H9 (cell line): ENCODE data around the gene OAS2. TPM values are rescaled to one million over a fixed set of nuclear protein-coding genes. Genes with fewer than 3 reads are reported as not detected.

Source experiments
- DNase-seq: peaks from one replicate; pipeline ENCODE4 v3.0.0-alpha.2; 2017
- H2AFZ ChIP-seq: one replicate; pipeline ENCODE4 v1.6.1; 2013; ENCODE audit warnings: mild to moderate bottlenecking, low read length, control low read depth, moderate library complexity
- H2AK5ac ChIP-seq: 2 replicates; pipeline ENCODE4 v1.6.1; 2013; ENCODE audit warnings: low read length, control low read depth, mixed read lengths; ENCODE audit not compliant: insufficient read length
- H2BK120ac ChIP-seq: one replicate; pipeline ENCODE4 v1.6.1; 2013; ENCODE audit warnings: low read depth, mild to moderate bottlenecking, low read length, control low read depth, inconsistent platforms; ENCODE audit not compliant: poor library complexity, severe bottlenecking
- H2BK12ac ChIP-seq: 2 replicates; pipeline ENCODE4 v1.6.1; 2013; ENCODE audit warnings: low read length, control low read depth, mixed read lengths, low read depth; ENCODE audit not compliant: insufficient read length
- H2BK15ac ChIP-seq: 2 replicates; pipeline ENCODE4 v1.6.1; 2013; ENCODE audit warnings: low read depth, low read length, control low read depth
- H2BK20ac ChIP-seq: one replicate; pipeline ENCODE4 v1.6.1; 2013; ENCODE audit warnings: low read depth, mild to moderate bottlenecking, low read length, control low read depth, inconsistent platforms; ENCODE audit not compliant: poor library complexity, severe bottlenecking
- H2BK5ac ChIP-seq: 2 replicates; pipeline ENCODE4 v1.6.1; 2013; ENCODE audit warnings: low read length, control low read depth, mixed read lengths; ENCODE audit not compliant: insufficient read length
- H3K14ac ChIP-seq: 2 replicates; pipeline ENCODE4 v1.6.1; 2013; ENCODE audit warnings: low read length, control low read depth; ENCODE audit not compliant: insufficient read depth
- H3K18ac ChIP-seq: 2 replicates; pipeline ENCODE4 v1.6.1; 2013; ENCODE audit warnings: low read depth, mild to moderate bottlenecking, mixed read lengths, low read length, control low read depth; ENCODE audit not compliant: insufficient read length
- H3K23ac ChIP-seq: 2 replicates; pipeline ENCODE4 v1.6.1; 2013; ENCODE audit warnings: low read length, control low read depth, mixed read lengths, low read depth; ENCODE audit not compliant: insufficient read length
- H3K23me2 ChIP-seq: 2 replicates; pipeline ENCODE4 v1.6.1; 2013; ENCODE audit warnings: low read depth, mild to moderate bottlenecking, mixed read lengths, low read length, control low read depth; ENCODE audit not compliant: insufficient read length, poor library complexity, severe bottlenecking
- H3K27ac ChIP-seq: 2 replicates; pipeline ENCODE4 v1.5.1; 2013; ENCODE audit warnings: low read length, control low read depth, mixed read lengths, low read depth; ENCODE audit not compliant: insufficient read length
- H3K27me3 ChIP-seq: 2 replicates; pipeline ENCODE4 v1.6.1; 2013; ENCODE audit warnings: low read length, control low read depth, inconsistent platforms; ENCODE audit not compliant: insufficient read depth
- H3K4ac ChIP-seq: 2 replicates; pipeline ENCODE4 v1.6.1; 2013; ENCODE audit warnings: low read depth, mild to moderate bottlenecking, control low read depth, inconsistent platforms, low read length, moderate library complexity
- H3K4me1 ChIP-seq: 2 replicates; pipeline ENCODE4 v1.6.1; 2013; ENCODE audit warnings: low read length, control low read depth, inconsistent platforms; ENCODE audit not compliant: insufficient read depth
- H3K4me2 ChIP-seq: 2 replicates; pipeline ENCODE4 v1.6.1; 2013; ENCODE audit warnings: low read length, control low read depth, mixed read lengths; ENCODE audit not compliant: insufficient read length, insufficient read depth
- H3K56ac ChIP-seq: 2 replicates; pipeline ENCODE4 v1.6.1; 2013; ENCODE audit warnings: low read depth, mild to moderate bottlenecking, mixed read lengths, low read length, control low read depth; ENCODE audit not compliant: insufficient read length
- H3K79me1 ChIP-seq: 2 replicates; pipeline ENCODE4 v1.6.1; 2013; ENCODE audit warnings: low read depth, mild to moderate bottlenecking, moderate library complexity, low read length, control low read depth, inconsistent platforms; ENCODE audit not compliant: insufficient read depth, poor library complexity, severe bottlenecking
- H3K79me2 ChIP-seq: 2 replicates; pipeline ENCODE4 v1.6.1; 2013; ENCODE audit warnings: low read length, control low read depth, inconsistent platforms; ENCODE audit not compliant: insufficient read depth
- H3K9ac ChIP-seq: 2 replicates; pipeline ENCODE4 v1.6.1; 2013; ENCODE audit warnings: low read length, control low read depth, mixed read lengths; ENCODE audit not compliant: insufficient read length; ENCODE audit errors: extremely low read depth
- H3K9me3 ChIP-seq: one replicate; pipeline ENCODE4 v1.6.1; 2013; ENCODE audit warnings: low read depth, low read length, inconsistent platforms; ENCODE audit not compliant: control insufficient read depth
- H3T11ph ChIP-seq: one replicate; pipeline ENCODE4 v1.6.1; 2013; ENCODE audit warnings: mild to moderate bottlenecking, low read length, control low read depth, inconsistent platforms
- H4K20me1 ChIP-seq: one replicate; pipeline ENCODE4 v1.6.1; 2013; ENCODE audit not compliant: control insufficient read depth, insufficient read length, insufficient read depth
- H4K5ac ChIP-seq: 2 replicates; pipeline ENCODE4 v1.6.1; 2013; ENCODE audit warnings: low read depth, mild to moderate bottlenecking, mixed read lengths, low read length, control low read depth; ENCODE audit not compliant: insufficient read length
- H4K8ac ChIP-seq: replicated peaks from 2 replicates; pipeline ENCODE4 v1.6.1; 2013; ENCODE audit warnings: low read length, control low read depth, mixed read lengths, low read depth; ENCODE audit not compliant: insufficient read length
- H4K91ac ChIP-seq: 2 replicates; pipeline ENCODE4 v1.6.1; 2013; ENCODE audit warnings: low read depth, mild to moderate bottlenecking, moderate library complexity, mixed read lengths, low read length, control low read depth; ENCODE audit not compliant: insufficient read length
- H3K27ac Mint-ChIP-seq, 3 experiments: 2 replicates in 2 of 3; 3 replicates in 1 of 3; pipeline ENCODE4 v1.8.0; 2020 to 2021; ENCODE audit warnings: mixed read lengths in 3 of 3, mild to moderate bottlenecking in 1 of 3, moderate library complexity in 1 of 3
- H3K27me3 Mint-ChIP-seq: 2 replicates; pipeline ENCODE4 v1.8.0; 2021; ENCODE audit warnings: low read depth, mild to moderate bottlenecking, moderate library complexity, mixed read lengths
- H3K36me3 Mint-ChIP-seq, 3 experiments: 2 replicates in 2 of 3; 3 replicates in 1 of 3; pipeline ENCODE4 v1.8.0; 2020 to 2021; ENCODE audit warnings: low read depth in 3 of 3, mixed read lengths in 3 of 3; ENCODE audit not compliant: insufficient read depth in 1 of 3
- H3K4me1 Mint-ChIP-seq, 2 experiments: 2 replicates each; pipeline ENCODE4 v1.8.0; 2020; ENCODE audit warnings: mixed read lengths in 2 of 2
- H3K4me3 Mint-ChIP-seq, 2 experiments: 2 replicates in 1 of 2; 3 replicates in 1 of 2; pipeline ENCODE4 v1.8.0; 2020 to 2021; ENCODE audit warnings: mild to moderate bottlenecking in 2 of 2, mixed read lengths in 2 of 2, moderate library complexity in 1 of 2
- H3K9me3 Mint-ChIP-seq, 2 experiments: 2 replicates in 1 of 2; 3 replicates in 1 of 2; pipeline ENCODE4 v1.8.0; 2020; ENCODE audit warnings: mild to moderate bottlenecking in 2 of 2, mixed read lengths in 2 of 2, moderate library complexity in 1 of 2
- WGBS: extraction: QIAGEN DNeasy Blood & Tissue Kit; methylation state at CpG from one replicate; pipeline ENCODE4 v1.1.7; 2013; ENCODE audit warnings: missing lambda C conversion rate, low lambda C conversion rate, mixed read lengths; ENCODE audit not compliant: insufficient read length; ENCODE audit errors: extremely low coverage; 5-methylcytosine and 5-hydroxymethylcytosine counted together
- total RNA-seq: library from RNA; stranded (reverse); gene quantifications from 2 replicates; pipeline ENCODE4 v1.2.1, GENCODE V29; 2021
- TF ChIP-seq, protein P1 (sequence below): fragments of 200-600 bp; sonication (generic); conservative IDR thresholded peaks from 3 replicates; pipeline ENCODE4 v1.8.0; 2021; ENCODE audit warnings: antibody characterized with exemption, mild to moderate bottlenecking

OAS2 gene
- total RNA-seq, 1 experiment from 2014 or later: not detected

DNA sequence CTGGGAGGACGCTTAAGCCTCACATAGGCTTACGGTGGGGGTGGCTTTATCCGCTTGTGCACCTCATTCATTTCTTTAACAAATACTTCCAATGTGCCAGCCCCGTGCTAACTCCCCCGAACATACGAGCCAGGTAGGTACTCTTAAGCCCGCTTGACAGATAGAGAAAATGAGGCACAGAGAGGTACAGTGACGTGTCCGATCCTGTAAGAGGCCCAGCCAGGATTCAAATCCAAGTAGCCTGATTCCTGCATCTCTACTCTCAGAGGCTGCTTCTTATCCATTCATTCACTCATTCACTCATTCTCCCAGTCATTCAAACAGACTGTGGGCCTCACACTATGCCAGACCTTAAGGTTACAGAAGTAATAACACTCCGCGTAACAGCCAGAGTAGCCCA lies 39.6 kb upstream of the OAS2 start:
- no peak overlapping the region for H2BK20ac ChIP-seq
- H2BK12ac ChIP-seq: no peak overlapping the region
- no CpG with 5 or more reads among the region's 11 CpGs for WGBS
- no peaks in the 10 kb centered on the region for H3K9me3 ChIP-seq
- no peaks in the 10 kb centered on the region for H3K79me1 ChIP-seq
- Mint-ChIP-seq H3K27me3 (peaks cover 32% of the 10 kb centered on the region), H3K27ac (peak overlapping the region in 1 of 3 experiments; percentile 9; a peak in 1 of 7 replicates), H3K4me1 (peaks cover 3 to 17% of the 10 kb centered on the region in 2 experiments), H3K36me3 (no peaks in the 10 kb centered on the region), H3K4me3 (peak overlapping the region; percentile 54 to 66), H3K9me3 (no peaks in the 10 kb centered on the region; a peak in 1 of 5 replicates)
- no peak overlapping the region for H3T11ph ChIP-seq
- no peak overlapping the region for H3K23ac ChIP-seq
- no peak for DNase-seq
- no peaks in the 10 kb centered on the region; the same call in 1 of the 2 replicates for H3K27me3 ChIP-seq
- H3K4me1 ChIP-seq: no peaks in the 10 kb centered on the region
- no peak overlapping the region for H4K8ac ChIP-seq
- no peak overlapping the region for H2BK120ac ChIP-seq
- H3K4ac ChIP-seq: no peak overlapping the region
- no peak overlapping the region for H2BK5ac ChIP-seq
- TF ChIP-seq, protein P1, sequence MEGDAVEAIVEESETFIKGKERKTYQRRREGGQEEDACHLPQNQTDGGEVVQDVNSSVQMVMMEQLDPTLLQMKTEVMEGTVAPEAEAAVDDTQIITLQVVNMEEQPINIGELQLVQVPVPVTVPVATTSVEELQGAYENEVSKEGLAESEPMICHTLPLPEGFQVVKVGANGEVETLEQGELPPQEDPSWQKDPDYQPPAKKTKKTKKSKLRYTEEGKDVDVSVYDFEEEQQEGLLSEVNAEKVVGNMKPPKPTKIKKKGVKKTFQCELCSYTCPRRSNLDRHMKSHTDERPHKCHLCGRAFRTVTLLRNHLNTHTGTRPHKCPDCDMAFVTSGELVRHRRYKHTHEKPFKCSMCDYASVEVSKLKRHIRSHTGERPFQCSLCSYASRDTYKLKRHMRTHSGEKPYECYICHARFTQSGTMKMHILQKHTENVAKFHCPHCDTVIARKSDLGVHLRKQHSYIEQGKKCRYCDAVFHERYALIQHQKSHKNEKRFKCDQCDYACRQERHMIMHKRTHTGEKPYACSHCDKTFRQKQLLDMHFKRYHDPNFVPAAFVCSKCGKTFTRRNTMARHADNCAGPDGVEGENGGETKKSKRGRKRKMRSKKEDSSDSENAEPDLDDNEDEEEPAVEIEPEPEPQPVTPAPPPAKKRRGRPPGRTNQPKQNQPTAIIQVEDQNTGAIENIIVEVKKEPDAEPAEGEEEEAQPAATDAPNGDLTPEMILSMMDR: no peak
- H4K91ac ChIP-seq: no peak overlapping the region
- no peak overlapping the region for H3K9ac ChIP-seq
- H3K56ac ChIP-seq: no peak overlapping the region
- H2AK5ac ChIP-seq: no peak overlapping the region
- H4K5ac ChIP-seq: no peak overlapping the region
- H3K79me2 ChIP-seq: no peaks in the 10 kb centered on the region
- peak overlapping the region; percentile 58 for H3K4me2 ChIP-seq
- no peaks in the 10 kb centered on the region for H4K20me1 ChIP-seq
- no peak overlapping the region for H3K14ac ChIP-seq
- no peak overlapping the region for H3K27ac ChIP-seq
- H3K23me2 ChIP-seq: peaks cover 8% of the 10 kb centered on the region
- no peak overlapping the region for H3K18ac ChIP-seq
- H2AFZ ChIP-seq: no peak overlapping the region
- H2BK15ac ChIP-seq: no peak overlapping the region
